ENCODE data around the gene DNAJA2.

The DNAJA2 gene

GRCh38 chr16:46924402-46924801, 49.1 kb downstream of the DNAJA2 start:
- no peak for DNase-seq

GRCh38 chr16:46923513-46924295, 49.8 kb downstream of the DNAJA2 start:
- no peak for DNase-seq

GRCh38 chr16:46922239-46922638, 51.2 kb downstream of the DNAJA2 start:
- DNase-seq = no peak

- DNase-seq = no peak
Measured at GRCh38 chr16:46920402-46921068, 52.9 kb downstream of the DNAJA2 start.

GRCh38 chr16:46918905-46919792, 54.3 kb downstream of the DNAJA2 start:
- DNase-seq = peak; percentile 44

- DNase-seq = no peak
Measured at GRCh38 chr16:46918400-46918799, 55.1 kb downstream of the DNAJA2 start.

GRCh38 chr16:46916980-46917379, 56.5 kb downstream of the DNAJA2 start:
- DNase-seq = no peak

- DNase-seq = no peak
Measured at GRCh38 chr16:46915483-46916025, 57.9 kb downstream of the DNAJA2 start.

- no peak for DNase-seq
Measured at GRCh38 chr16:46914556-46915201, 58.8 kb downstream of the DNAJA2 start.

- no peak for DNase-seq
Measured at GRCh38 chr16:46911650-46912049, 61.8 kb downstream of the DNAJA2 start.

GRCh38 chr16:46911038-46911437, 62.4 kb downstream of the DNAJA2 start:
- DNase-seq = no peak

GRCh38 chr16:46908540-46909372, 64.7 kb downstream of the DNAJA2 start:
- peak; percentile 73 for DNase-seq

- DNase-seq = no peak
Measured at GRCh38 chr16:46907061-46907774, 66.3 kb downstream of the DNAJA2 start.

GRCh38 chr16:46906360-46907060, 67.0 kb downstream of the DNAJA2 start:
- no peak for DNase-seq

Measured in retina (tissue), 1 donor.